Caco-2 (cell line): ENCODE measurements around the gene SCTR. TPM values are rescaled to one million over a fixed set of nuclear protein-coding genes. Genes with fewer than 3 reads are reported as not detected.

ENCODE experiments used
- BruUV-seq: library from RNA; stranded (reverse); fragments of 400-500 nt; replicated peaks from 2 replicates; lab custom pipeline; 2021; lab: Mats Ljungman, UMichigan
- CTCF ChIA-PET: fragments of 300-600 bp; sonication (Branson Sonifier 250); formaldehyde crosslinking; loops from one replicate; lab custom pipeline; 2022; ENCODE audit warnings: antibody characterized with exemption; lab: Charles Lee
- POLR2A ChIA-PET: fragments of 300-600 bp; sonication (Branson Sonifier 250); formaldehyde crosslinking; loops from one replicate; lab custom pipeline; 2022; ENCODE audit warnings: antibody characterized with exemption; lab: Charles Lee
- DNase-seq, 2 experiments: peaks; one replicate each; pipeline versions ENCODE4 v3.0.0 to v3.0.0-alpha.2; 2020 to 2022
- H3K27me3 ChIP-seq: replicated peaks from 2 replicates; pipeline ENCODE4 v1.6.0; 2011; ENCODE audit warnings: low read length; ENCODE audit not compliant: control insufficient read depth, insufficient read depth
- H3K36me3 ChIP-seq: 2 replicates; pipeline ENCODE4 v1.5.1; 2011; ENCODE audit warnings: low read length; ENCODE audit not compliant: control insufficient read depth, insufficient read depth
- H3K4me1 ChIP-seq: fragments of 250-450 bp; sonication (Bioruptor Pico); 2 replicates; pipeline ENCODE4 v1.5.1; 2020; ENCODE audit warnings: mild to moderate bottlenecking
- H3K4me3 ChIP-seq: 2 replicates; pipeline ENCODE4 v1.5.1; 2011; ENCODE audit warnings: low read depth, mild to moderate bottlenecking, control low read depth, low read length
- H3K9me3 ChIP-seq: fragments of 250-450 bp; sonication (Bioruptor Pico); 2 replicates; pipeline ENCODE4 v1.5.1; 2020; ENCODE audit warnings: mild to moderate bottlenecking, moderate library complexity
- H3K27ac Mint-ChIP-seq: one replicate; pipeline ENCODE4 v1.8.0; 2022; ENCODE audit warnings: mixed read lengths; ENCODE audit not compliant: unreplicated experiment
- H3K27me3 Mint-ChIP-seq: one replicate; pipeline ENCODE4 v1.8.0; 2022; ENCODE audit warnings: mixed read lengths; ENCODE audit not compliant: insufficient read depth, unreplicated experiment
- H3K36me3 Mint-ChIP-seq: one replicate; pipeline ENCODE4 v1.8.0; 2022; ENCODE audit warnings: mild to moderate bottlenecking, mixed read lengths; ENCODE audit not compliant: insufficient read depth, unreplicated experiment
- H3K4me1 Mint-ChIP-seq: one replicate; pipeline ENCODE4 v1.8.0; 2022; ENCODE audit warnings: low read depth, mixed read lengths; ENCODE audit not compliant: unreplicated experiment
- H3K4me3 Mint-ChIP-seq: one replicate; pipeline ENCODE4 v1.8.0; 2022; ENCODE audit warnings: mild to moderate bottlenecking, moderate library complexity, mixed read lengths; ENCODE audit not compliant: unreplicated experiment
- H3K9me3 Mint-ChIP-seq: one replicate; pipeline ENCODE4 v1.8.0; 2022; ENCODE audit warnings: mixed read lengths; ENCODE audit not compliant: unreplicated experiment
- CTCF ChIP-seq, 2 experiments: fragments of 200-600 bp in 1 of 2; IDR thresholded peaks; 1 replicate in 1 of 2; 2 replicates in 1 of 2; pipeline versions ENCODE4 v1.5.1 to v1.8.0; 2011 to 2022; ENCODE audit warnings: antibody characterized with exemption in 1 of 2, control low read depth in 1 of 2, inconsistent platforms in 1 of 2, low read depth in 1 of 2, low read length in 1 of 2, mild to moderate bottlenecking in 1 of 2, moderate library complexity in 1 of 2; ENCODE audit not compliant: insufficient read depth in 1 of 2, severe bottlenecking in 1 of 2, unreplicated experiment in 1 of 2
- intact Hi-C: fragments of 100-400 bp; cut with micrococcal nuclease; formaldehyde crosslinking; loops from one replicate; pipeline ENCODE4 v1.10.0; 2022; ENCODE audit not compliant: unreplicated experiment
- total RNA-seq: library from RNA; stranded (reverse); gene quantifications from 2 replicates; pipeline ENCODE4 v1.2.3, GENCODE V29; 2022

Gene SCTR
- total RNA-seq, 1 experiment from 2014 or later = not detected

GRCh38 chr2:119451336-119452050, 72.8 kb downstream of the SCTR start:
- TF ChIP-seq CTCF (IDR thresholded peaks at IDR 0.05; ENCODE audit: insufficient read depth in 1 of 2, low read depth in 1 of 2, low read length in 1 of 2, severe bottlenecking in 1 of 2, unreplicated experiment in 1 of 2) = no peak
- H3K9me3 Mint-ChIP-seq = peaks cover 9% of the 10 kb centered on the region
- H3K36me3 Mint-ChIP-seq = no peaks in the 10 kb centered on the region
- Histone ChIP-seq H3K4me1 (no peaks in the 10 kb centered on the region), H3K9me3 (no peaks in the 10 kb centered on the region), H3K4me3 (no peak overlapping the region), H3K27me3 (no peaks in the 10 kb centered on the region), H3K36me3 (no peaks in the 10 kb centered on the region)
- H3K27me3 Mint-ChIP-seq = no peaks in the 10 kb centered on the region
- ChIA-PET CTCF (interaction anchor here (1.3 kb wide), 1 partner anchor 53 kb away, joined by 4 read pairs; no protein-coding TSS in a partner anchor), POLR2A (no interaction called here)
- H3K27ac Mint-ChIP-seq = no peak overlapping the region
- BruUV-seq = no TSS peak
- H3K4me3 Mint-ChIP-seq = no peak overlapping the region
- DNase-seq = no peak
- intact Hi-C loops = no loop called here
- H3K4me1 Mint-ChIP-seq = no peaks in the 10 kb centered on the region

- CTCF ChIA-PET = no interaction called here
These were observed 74.8 kb downstream of the SCTR start for GRCh38 chr2:119449521-119449920.

More at GRCh38 chr2:119449521-119449920, 74.8 kb downstream of the SCTR start:
- Histone ChIP-seq H3K4me3 (no peak overlapping the region), H3K9me3 (no peaks in the 10 kb centered on the region), H3K36me3 (no peaks in the 10 kb centered on the region), H3K27me3 (no peaks in the 10 kb centered on the region), H3K4me1 (no peaks in the 10 kb centered on the region)
- Mint-ChIP-seq H3K27ac (no peak overlapping the region), H3K9me3 (no peaks in the 10 kb centered on the region), H3K36me3 (no peaks in the 10 kb centered on the region), H3K27me3 (no peaks in the 10 kb centered on the region), H3K4me1 (no peaks in the 10 kb centered on the region), H3K4me3 (no peak overlapping the region)
- no peak for DNase-seq
- BruUV-seq = no TSS peak
- TF ChIP-seq CTCF (IDR thresholded peaks at IDR 0.05; ENCODE audit: insufficient read depth in 1 of 2, low read depth in 1 of 2, low read length in 1 of 2, severe bottlenecking in 1 of 2, unreplicated experiment in 1 of 2) = no peak
- POLR2A ChIA-PET = no interaction called here
- intact Hi-C loops = no loop called here
